Keratinocyte (primary cell): ENCODE data around the gene PTPRN2. TPM values are rescaled to one million over a fixed set of nuclear protein-coding genes. Genes with fewer than 3 reads are reported as not detected.

Experiments used
- DNase-seq: peaks from one replicate; pipeline ENCODE4 v3.0.0-alpha.2; 2011; ENCODE audit warnings: low read depth, missing footprints, low spot score
- FAIRE-seq: peaks from 2 replicates; lab custom pipeline; 2011; peaks lifted over from hg19 to GRCh38; lab: Jason Lieb, UNC
- H2AFZ ChIP-seq: 2 replicates; pipeline ENCODE4 v1.6.0; 2012; ENCODE audit warnings: low read length, control low read depth, inconsistent platforms; ENCODE audit not compliant: control insufficient read depth
- H3K27ac ChIP-seq: 2 replicates; pipeline ENCODE4 v1.5.1; 2011; ENCODE audit warnings: low read length; ENCODE audit not compliant: control insufficient read depth, insufficient read depth
- H3K27me3 ChIP-seq: 3 replicates; pipeline ENCODE4 v1.6.0; 2011; ENCODE audit warnings: low read length; ENCODE audit not compliant: control insufficient read depth, insufficient read depth; ENCODE audit errors: extremely low read depth
- H3K36me3 ChIP-seq, 2 experiments: 2 replicates in 1 of 2; 3 replicates in 1 of 2; pipeline ENCODE4 v1.5.1; 2011; ENCODE audit warnings: low read length in 2 of 2, mild to moderate bottlenecking in 1 of 2; ENCODE audit not compliant: control insufficient read depth in 2 of 2, insufficient read depth in 2 of 2; ENCODE audit errors: extremely low read depth in 1 of 2
- H3K4me1 ChIP-seq: 3 replicates; pipeline ENCODE4 v1.5.1; 2011; ENCODE audit warnings: low read length; ENCODE audit not compliant: control insufficient read depth, insufficient read depth; ENCODE audit errors: extremely low read depth
- H3K4me2 ChIP-seq: 3 replicates; pipeline ENCODE4 v1.6.0; 2011; ENCODE audit warnings: low read depth, low read length; ENCODE audit not compliant: control insufficient read depth, insufficient read depth; ENCODE audit errors: extremely low read depth
- H3K4me3 ChIP-seq, 3 experiments: fragments of 200-600 bp in 1 of 3; sonication (generic) in 1 of 3; 2 replicates in 2 of 3; 3 replicates in 1 of 3; pipeline ENCODE4 v1.5.1; 2011 to 2016; ENCODE audit warnings: low read length in 3 of 3, mild to moderate bottlenecking in 3 of 3, control low read depth in 2 of 3, inconsistent platforms in 1 of 3, low read depth in 1 of 3, mixed read lengths in 1 of 3, mixed run types in 1 of 3, moderate library complexity in 1 of 3; ENCODE audit not compliant: control insufficient read depth in 2 of 3, insufficient read depth in 2 of 3; ENCODE audit errors: extremely low read depth in 1 of 3
- H3K79me2 ChIP-seq: 2 replicates; pipeline ENCODE4 v1.6.0; 2012; ENCODE audit warnings: low read length; ENCODE audit not compliant: control insufficient read depth, insufficient read depth
- H3K9ac ChIP-seq: 3 replicates; pipeline ENCODE4 v1.6.0; 2011; ENCODE audit warnings: low read length; ENCODE audit not compliant: control insufficient read depth, insufficient read depth; ENCODE audit errors: extremely low read depth
- H3K9me1 ChIP-seq: 3 replicates; pipeline ENCODE4 v1.6.0; 2011; ENCODE audit warnings: low read length; ENCODE audit not compliant: control insufficient read depth, insufficient read depth; ENCODE audit errors: extremely low read depth
- H3K9me3 ChIP-seq: 2 replicates; pipeline ENCODE4 v1.5.1; 2012; ENCODE audit warnings: low read depth, low read length; ENCODE audit not compliant: control insufficient read depth
- H4K20me1 ChIP-seq: 3 replicates; pipeline ENCODE4 v1.6.0; 2011; ENCODE audit warnings: low read length; ENCODE audit not compliant: control insufficient read depth, insufficient read depth; ENCODE audit errors: extremely low read depth
- CTCF ChIP-seq, 3 experiments: IDR thresholded peaks in 1 of 3; conservative IDR thresholded peaks in 1 of 3; optimal IDR thresholded peaks in 1 of 3; 2 replicates in 2 of 3; 3 replicates in 1 of 3; pipeline versions ENCODE3 to v1.5.1; 2011; ENCODE audit warnings: low read length in 3 of 3, mild to moderate bottlenecking in 3 of 3, moderate library complexity in 2 of 3, control low read depth in 1 of 3, inconsistent platforms in 1 of 3; ENCODE audit not compliant: insufficient read depth in 2 of 3; ENCODE audit errors: extremely low read depth in 1 of 3
- EZH2 ChIP-seq: IDR thresholded peaks from one replicate; pipeline ENCODE4 v1.6.1; 2012; ENCODE audit warnings: inconsistent platforms, mild to moderate bottlenecking, low read length, moderate library complexity
- dilution Hi-C: fragments of 300-500 bp; cut with MboI; formaldehyde crosslinking; loops from one replicate; pipeline ENCODE4 v1.7.0; 2020; ENCODE audit warnings: low sequenced_read_pairs; ENCODE audit not compliant: extremely low pct_ligation_motif_present
- polyA plus RNA-seq, 5 experiments: library from polyadenylated mRNA; depleted of rRNA in 3 of 5; stranded (reverse) in 3 of 5; stranded (forward) in 1 of 5; unstranded in 1 of 5; fragments of >200 nt; gene quantifications; 1 replicate in 1 of 5; 2 replicates in 3 of 5; 3 replicates in 1 of 5; pipeline versions ENCODE4 v1.2.1 to v1.2.3, GENCODE V29; 2011 to 2012; ENCODE audit warnings: missing spikeins in 2 of 5, low read depth in 1 of 5, low replicate concordance in 1 of 5

The PTPRN2 gene
- polyA plus RNA-seq, 1 donor (not counting 4 experiments of a cell fraction or from before 2014, with no cell fraction given) = not detected

DNA sequence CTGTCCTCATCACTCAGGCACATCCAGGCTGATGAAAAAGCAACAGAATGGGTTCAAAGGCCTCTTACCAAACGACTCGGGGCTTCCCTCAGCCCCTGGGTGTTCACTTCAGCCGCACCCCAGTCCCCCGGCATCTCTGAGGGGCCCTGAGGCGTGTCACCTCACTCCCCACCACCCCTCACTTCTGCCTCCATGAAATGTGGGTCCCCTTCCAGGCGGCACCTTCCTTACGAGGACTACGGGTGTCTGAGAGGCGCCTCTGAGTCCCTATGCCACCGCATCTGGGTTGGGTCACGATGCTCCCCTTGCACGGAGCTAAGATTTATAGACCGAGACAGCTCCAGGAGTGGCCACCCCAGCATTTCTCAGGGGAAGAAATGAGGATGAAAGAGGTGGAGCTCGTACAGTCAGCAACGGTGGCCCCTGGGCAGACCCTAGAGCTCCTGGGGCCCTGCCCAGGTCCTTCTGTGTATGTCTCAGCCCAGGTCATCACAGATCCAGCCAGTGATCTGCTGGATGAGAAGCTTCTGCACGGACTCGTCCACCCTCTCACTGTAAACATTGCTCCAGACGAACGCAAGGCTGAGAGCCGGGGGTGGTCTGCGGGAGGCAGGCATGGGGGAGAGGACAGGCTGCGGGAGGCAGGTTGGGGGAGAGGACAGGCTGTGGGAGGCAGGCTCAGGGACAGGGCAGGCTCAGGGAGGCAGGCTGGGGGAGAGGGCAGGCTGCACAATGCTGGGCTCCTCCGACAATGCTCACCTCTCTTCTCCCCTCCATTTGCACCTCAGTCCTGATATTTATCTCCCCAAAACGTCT, 842.6 kb downstream of the PTPRN2 start:
- no peaks in the 10 kb centered on the region for H4K20me1 ChIP-seq
- H3K9me1 ChIP-seq = no peaks in the 10 kb centered on the region
- H3K4me3 ChIP-seq = no peak overlapping the region
- no peak for FAIRE-seq
- no peaks in the 10 kb centered on the region for H3K4me1 ChIP-seq
- DNase-seq = no peak
- TF ChIP-seq EZH2 = no peak
- TF ChIP-seq CTCF (optimal IDR thresholded peaks at IDR 0.05 in 1 of 3, IDR thresholded peaks at IDR 0.05 in 1 of 3, conservative IDR thresholded peaks at IDR 0.05 in 1 of 3; ENCODE audit: extremely low read depth in 1 of 3, insufficient read depth in 2 of 3, low read length in 3 of 3) = no peak
- H2AFZ ChIP-seq = no peak overlapping the region
- H3K4me2 ChIP-seq = no peak overlapping the region
- no peaks in the 10 kb centered on the region for H3K79me2 ChIP-seq
- peaks cover 10% of the 10 kb centered on the region for H3K9me3 ChIP-seq
- no peak overlapping the region for H3K27ac ChIP-seq
- H3K27me3 ChIP-seq = no peaks in the 10 kb centered on the region
- H3K9ac ChIP-seq = no peak overlapping the region
- dilution Hi-C loops = no loop called here
- no peaks in the 10 kb centered on the region for H3K36me3 ChIP-seq

DNA sequence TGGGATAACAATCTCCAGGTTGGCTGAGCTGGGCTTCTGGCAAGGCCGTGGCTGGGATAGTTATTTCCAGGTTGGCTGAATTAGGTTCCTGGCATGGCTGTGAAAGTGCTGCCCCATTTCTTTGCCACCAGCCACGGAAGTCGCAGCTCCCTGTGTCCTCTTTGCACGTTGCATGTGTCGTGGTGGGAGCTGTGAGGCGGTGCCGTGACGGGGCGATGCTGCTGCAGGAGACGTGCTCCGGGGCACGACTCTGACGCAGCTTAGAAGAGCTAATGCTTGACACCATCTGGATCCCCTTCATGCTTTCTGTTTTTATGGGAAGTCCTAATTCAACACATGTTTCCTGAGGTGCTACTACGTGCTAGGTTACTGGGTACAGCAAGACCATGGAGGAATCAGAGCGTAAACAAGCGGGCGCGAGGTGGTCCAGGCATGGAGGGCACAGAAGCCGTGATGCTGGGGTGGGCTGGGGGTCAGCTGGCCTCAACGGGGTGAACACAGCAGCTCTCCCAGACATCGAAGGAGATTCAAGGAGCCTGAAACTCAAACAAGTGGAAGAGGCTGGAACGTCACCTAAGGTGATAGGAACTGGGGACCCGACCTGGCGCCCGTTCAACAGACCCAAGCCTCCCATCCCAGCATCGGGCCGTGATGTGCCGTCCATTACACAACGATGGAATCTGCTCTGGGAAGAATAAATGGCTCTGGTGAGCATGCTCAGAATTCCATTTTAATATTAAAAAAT, 843.7 kb downstream of the PTPRN2 start:
- H3K9me3 ChIP-seq = peaks cover 10% of the 10 kb centered on the region
- no peaks in the 10 kb centered on the region for H4K20me1 ChIP-seq
- H3K27ac ChIP-seq = no peak overlapping the region
- no peaks in the 10 kb centered on the region for H3K36me3 ChIP-seq
- H2AFZ ChIP-seq = no peak overlapping the region
- H3K4me1 ChIP-seq = no peaks in the 10 kb centered on the region
- H3K9me1 ChIP-seq = no peaks in the 10 kb centered on the region
- dilution Hi-C loops = no loop called here
- H3K4me2 ChIP-seq = no peak overlapping the region
- no peak overlapping the region for H3K9ac ChIP-seq
- TF ChIP-seq EZH2 (no peak), CTCF (optimal IDR thresholded peaks at IDR 0.05 in 1 of 3, IDR thresholded peaks at IDR 0.05 in 1 of 3, conservative IDR thresholded peaks at IDR 0.05 in 1 of 3; ENCODE audit: extremely low read depth in 1 of 3, insufficient read depth in 2 of 3, low read length in 3 of 3) (no peak)
- FAIRE-seq = no peak
- no peak for DNase-seq
- H3K79me2 ChIP-seq = no peaks in the 10 kb centered on the region
- no peaks in the 10 kb centered on the region for H3K27me3 ChIP-seq
- no peak overlapping the region for H3K4me3 ChIP-seq
